SW480 (cell line): Measurements from ENCODE around the gene ADD2.

Experiments
- DNase-seq: peaks from one replicate; pipeline ENCODE4 v3.0.0-alpha.2; 2016; ENCODE audit warnings: low spot score

The ADD2 gene

GRCh38 chr2:70702711-70703395 is 65.1 kb downstream of the ADD2 start:
- no peak for DNase-seq

- DNase-seq = no peak
Observed at GRCh38 chr2:70698847-70699246, 69.2 kb downstream of the ADD2 start.

- no peak for DNase-seq
Observed at GRCh38 chr2:70697603-70698383, 70.2 kb downstream of the ADD2 start.

GRCh38 chr2:70696142-70696541 is 71.9 kb downstream of the ADD2 start:
- no peak for DNase-seq

GRCh38 chr2:70692256-70692655 is 75.7 kb downstream of the ADD2 start:
- no peak for DNase-seq

- no peak for DNase-seq
Observed at GRCh38 chr2:70691497-70692140, 76.4 kb downstream of the ADD2 start.

GRCh38 chr2:70690846-70691245 is 77.2 kb downstream of the ADD2 start:
- no peak for DNase-seq

GRCh38 chr2:70688427-70688826 is 79.6 kb downstream of the ADD2 start:
- DNase-seq = no peak

GRCh38 chr2:70687461-70687795 is 80.6 kb downstream of the ADD2 start:
- DNase-seq = no peak

GRCh38 chr2:70686577-70687460 is 81.2 kb downstream of the ADD2 start:
- DNase-seq = peak; percentile 74

GRCh38 chr2:70685771-70686171 is 82.2 kb downstream of the ADD2 start:
- DNase-seq = no peak

- no peak for DNase-seq
Observed at GRCh38 chr2:70684846-70685622, 83.0 kb downstream of the ADD2 start.

GRCh38 chr2:70683455-70683854 is 84.5 kb downstream of the ADD2 start:
- DNase-seq = no peak

- DNase-seq = no peak
Observed at GRCh38 chr2:70680735-70681134, 87.3 kb downstream of the ADD2 start.

GRCh38 chr2:70679259-70679658 is 88.7 kb downstream of the ADD2 start:
- no peak for DNase-seq

GRCh38 chr2:70678576-70679143 is 89.3 kb downstream of the ADD2 start:
- DNase-seq = no peak

- no peak for DNase-seq
Observed at GRCh38 chr2:70676301-70677035, 91.5 kb downstream of the ADD2 start.

- no peak for DNase-seq
Observed at GRCh38 chr2:70675862-70676261, 92.1 kb downstream of the ADD2 start.

GRCh38 chr2:70674636-70675430 is 93.2 kb downstream of the ADD2 start:
- DNase-seq = no peak
